Esophagus squamous epithelium (tissue), 4 donors: ENCODE measurements around the gene CISD2.

Experiments used
- CTCF ChIP-seq, 6 experiments: fragments of 450-650 bp in 4 of 6; fragments of 200-600 bp in 2 of 6; sonication (generic) in 2 of 6; IDR thresholded peaks; one replicate each; pipeline ENCODE4 v1.5.1; 2016 to 2019; ENCODE audit warnings: antibody characterized with exemption in 6 of 6, mild to moderate bottlenecking in 4 of 6, moderate library complexity in 4 of 6
- POLR2A ChIP-seq, 4 donors: fragments of 450-650 bp; IDR thresholded peaks; one replicate each; pipeline ENCODE4 v1.6.1; 2017; ENCODE audit warnings: antibody characterized with exemption in 4 of 4, mild to moderate bottlenecking in 4 of 4, moderate library complexity in 3 of 4

- TF ChIP-seq CTCF (IDR thresholded peaks at IDR 0.05) = no peak
- no peak for TF ChIP-seq POLR2A (IDR thresholded peaks at IDR 0.05)
These were observed 12.6 kb downstream of the CISD2 start for GRCh38 chr4:102881343-102881742.
